Measurements from ENCODE around the gene ITGA3. TPM values are rescaled to one million over a fixed set of nuclear protein-coding genes. Genes with fewer than 3 reads are reported as not detected.

ITGA3 gene
- total and polyA plus RNA-seq, 2 experiments from 2014 or later = 105 to 330 TPM

DNA sequence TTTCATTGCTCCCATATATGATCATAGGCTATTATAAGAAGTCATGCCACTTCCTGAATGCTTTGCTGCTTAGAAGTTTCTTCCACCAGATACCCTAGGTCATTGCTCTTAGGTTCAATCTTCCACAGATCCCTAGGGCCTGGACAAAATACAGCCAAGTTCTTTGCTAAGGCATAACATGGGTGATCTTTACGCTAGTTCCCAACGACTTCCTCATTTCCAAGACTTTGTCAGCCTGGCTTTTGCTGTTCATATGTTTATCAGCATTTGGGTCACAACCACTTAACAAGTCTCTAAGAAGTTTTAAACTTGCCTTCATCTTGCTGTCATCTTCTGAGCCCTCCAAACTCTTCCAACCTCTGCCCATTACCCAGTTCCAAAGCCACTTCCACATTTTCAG is 40.8 kb upstream of the ITGA3 start:
- H3K27me3 ChIP-seq (replicated peaks; ENCODE audit: insufficient read depth) = peaks cover 5% of the 10 kb centered on the region; the same call in 1 of the 2 replicates
- TF ChIP-seq EZH2 (IDR thresholded peaks at IDR 0.05; ENCODE audit: insufficient read depth, poor library complexity, severe bottlenecking) (no peak), EZH2phosphoT487 (IDR thresholded peaks at IDR 0.05; ENCODE audit: insufficient read depth, low read depth) (no peak)

DNA sequence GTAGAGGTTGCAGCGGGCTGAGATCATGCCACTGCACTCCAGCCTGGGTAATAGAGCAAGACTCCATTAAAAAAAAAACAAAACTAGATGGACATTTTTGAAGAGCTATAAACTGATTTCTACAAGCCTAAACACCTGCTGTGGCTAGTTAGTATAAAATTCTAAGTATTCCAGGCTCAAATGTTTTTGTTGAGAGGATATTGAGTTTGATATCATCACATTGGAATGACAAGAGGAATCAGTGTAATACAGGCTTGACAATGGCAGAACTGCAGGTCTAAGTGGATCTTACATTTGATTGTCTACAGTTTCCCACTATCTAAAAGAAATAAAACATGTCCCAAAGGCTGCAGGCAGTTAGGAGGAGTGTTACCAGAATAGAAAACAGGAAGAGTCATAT is 37.0 kb upstream of the ITGA3 start:
- Histone ChIP-seq H3K4me3 (no peak overlapping the region), H3K9me3 (ENCODE audit: low read depth) (no peaks in the 10 kb centered on the region), H3K4me2 (ENCODE audit: unreplicated experiment) (no peak overlapping the region), H3K4me1 (ENCODE audit: insufficient read depth) (no peaks in the 10 kb centered on the region; the same call in 1 of the 2 replicates), H3K27ac (no peak overlapping the region), H3K9me2 (ENCODE audit: insufficient read depth) (no peaks in the 10 kb centered on the region), H3K79me2 (ENCODE audit: insufficient read depth) (no peaks in the 10 kb centered on the region), H3K36me3 (ENCODE audit: low read depth) (no peaks in the 10 kb centered on the region), H3F3A (ENCODE audit: insufficient read depth) (peaks cover 8% of the 10 kb centered on the region), H2AFZ (no peak overlapping the region), H4K20me1 (ENCODE audit: insufficient read depth) (no peaks in the 10 kb centered on the region), H3K27me3 (replicated peaks; ENCODE audit: insufficient read depth) (no peaks in the 10 kb centered on the region), H3K9ac (no peak overlapping the region)
- DNase-seq = no peak
- TF ChIP-seq EZH2 (IDR thresholded peaks at IDR 0.05; ENCODE audit: insufficient read depth, poor library complexity, severe bottlenecking) (no peak), EZH2phosphoT487 (IDR thresholded peaks at IDR 0.05; ENCODE audit: insufficient read depth, low read depth) (no peak)
- in situ Hi-C loops (cut with MboI) = no loop called here
- 50 to 65% methylated on average over 1 of the region's 1 CpG for WGBS, 2 experiments (ENCODE audit: low coverage in 1 of 2, low lambda C conversion rate in 2 of 2, missing lambda C conversion rate in 2 of 2)

More for the DNA sequence above, 40.8 kb upstream of the ITGA3 start:
- in situ Hi-C loops (cut with MboI) = no loop called here
- Histone ChIP-seq H3K4me3 (no peak overlapping the region), H3K4me1 (ENCODE audit: insufficient read depth) (no peaks in the 10 kb centered on the region; the same call in 1 of the 2 replicates), H3K9ac (no peak overlapping the region), H4K20me1 (ENCODE audit: insufficient read depth) (no peaks in the 10 kb centered on the region), H3K36me3 (ENCODE audit: low read depth) (no peaks in the 10 kb centered on the region), H3K4me2 (ENCODE audit: unreplicated experiment) (no peak overlapping the region), H3F3A (ENCODE audit: insufficient read depth) (no peaks in the 10 kb centered on the region), H3K9me3 (ENCODE audit: low read depth) (no peaks in the 10 kb centered on the region), H3K27ac (no peak overlapping the region), H2AFZ (no peak overlapping the region), H3K79me2 (ENCODE audit: insufficient read depth) (no peaks in the 10 kb centered on the region), H3K9me2 (ENCODE audit: insufficient read depth) (no peaks in the 10 kb centered on the region)
- DNase-seq = no peak
- 83 to 86% methylated on average over 2 of the region's 2 CpGs for WGBS, 2 experiments (ENCODE audit: low coverage in 1 of 2, low lambda C conversion rate in 2 of 2, missing lambda C conversion rate in 2 of 2)

DNA sequence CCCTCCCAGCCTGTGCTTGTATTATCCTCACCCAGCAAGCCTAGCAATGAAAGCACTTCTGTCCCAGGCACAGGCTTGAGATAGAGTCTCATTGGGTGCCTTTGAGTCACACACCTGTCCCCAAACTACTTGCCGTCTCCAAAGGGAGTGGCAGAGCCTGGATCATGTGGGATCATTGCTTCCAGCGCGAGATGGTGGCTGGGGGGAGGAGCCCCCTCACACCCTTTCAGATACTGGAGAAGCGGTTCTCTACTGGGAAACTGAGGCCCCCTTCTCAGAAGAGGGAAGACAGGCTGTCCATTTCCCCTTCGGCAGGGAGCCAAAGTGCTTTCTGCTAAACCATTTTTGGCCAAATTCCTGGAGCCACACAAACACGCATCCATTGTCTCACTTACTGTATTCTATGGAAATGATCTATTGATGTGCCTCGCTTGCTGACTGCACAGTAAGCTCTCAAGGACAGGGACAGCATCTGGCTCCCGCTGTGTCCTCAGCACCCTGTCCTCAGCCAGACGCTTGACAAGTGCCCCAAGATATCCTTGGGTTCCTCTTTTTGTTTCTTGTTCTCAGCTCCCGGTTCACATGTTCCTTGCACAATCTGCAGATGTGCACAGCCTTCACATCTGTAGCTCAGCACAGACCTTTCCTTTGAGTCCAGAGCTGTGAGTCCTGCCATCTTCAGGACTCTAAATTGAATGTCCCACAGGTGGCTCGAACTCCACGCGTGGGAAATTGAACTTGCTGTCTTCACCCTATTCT is 34.9 kb upstream of the ITGA3 start:
- H4K20me1 ChIP-seq (ENCODE audit: insufficient read depth) = no peaks in the 10 kb centered on the region
- no peaks in the 10 kb centered on the region for H3K9me2 ChIP-seq (ENCODE audit: insufficient read depth)
- H3K9ac ChIP-seq = no peak overlapping the region
- H3K79me2 ChIP-seq (ENCODE audit: insufficient read depth) = no peaks in the 10 kb centered on the region
- no peak overlapping the region for H3K4me2 ChIP-seq (ENCODE audit: unreplicated experiment)
- no peak for TF ChIP-seq EZH2 (IDR thresholded peaks at IDR 0.05; ENCODE audit: insufficient read depth, poor library complexity, severe bottlenecking)
- TF ChIP-seq EZH2phosphoT487 (IDR thresholded peaks at IDR 0.05; ENCODE audit: insufficient read depth, low read depth) = no peak
- in situ Hi-C loops (cut with MboI) = loop anchor here (10.0 kb wide), 1 partner anchor 64 kb away; no protein-coding TSS in a partner anchor
- no peaks in the 10 kb centered on the region for H3K36me3 ChIP-seq (ENCODE audit: low read depth)
- H2AFZ ChIP-seq = no peak overlapping the region
- H3K27me3 ChIP-seq (replicated peaks; ENCODE audit: insufficient read depth) = no peaks in the 10 kb centered on the region
- H3F3A ChIP-seq (ENCODE audit: insufficient read depth) = peaks cover 14% of the 10 kb centered on the region
- 51 to 55% methylated on average over 12 to 13 of the region's 13 CpGs for WGBS, 2 experiments (ENCODE audit: low coverage in 1 of 2, low lambda C conversion rate in 2 of 2, missing lambda C conversion rate in 2 of 2)
- no peaks in the 10 kb centered on the region for H3K9me3 ChIP-seq (ENCODE audit: low read depth)
- no peak overlapping the region for H3K27ac ChIP-seq
- DNase-seq = no peak
- H3K4me1 ChIP-seq (ENCODE audit: insufficient read depth) = no peaks in the 10 kb centered on the region; the same call in 1 of the 2 replicates
- no peak overlapping the region for H3K4me3 ChIP-seq

DNA sequence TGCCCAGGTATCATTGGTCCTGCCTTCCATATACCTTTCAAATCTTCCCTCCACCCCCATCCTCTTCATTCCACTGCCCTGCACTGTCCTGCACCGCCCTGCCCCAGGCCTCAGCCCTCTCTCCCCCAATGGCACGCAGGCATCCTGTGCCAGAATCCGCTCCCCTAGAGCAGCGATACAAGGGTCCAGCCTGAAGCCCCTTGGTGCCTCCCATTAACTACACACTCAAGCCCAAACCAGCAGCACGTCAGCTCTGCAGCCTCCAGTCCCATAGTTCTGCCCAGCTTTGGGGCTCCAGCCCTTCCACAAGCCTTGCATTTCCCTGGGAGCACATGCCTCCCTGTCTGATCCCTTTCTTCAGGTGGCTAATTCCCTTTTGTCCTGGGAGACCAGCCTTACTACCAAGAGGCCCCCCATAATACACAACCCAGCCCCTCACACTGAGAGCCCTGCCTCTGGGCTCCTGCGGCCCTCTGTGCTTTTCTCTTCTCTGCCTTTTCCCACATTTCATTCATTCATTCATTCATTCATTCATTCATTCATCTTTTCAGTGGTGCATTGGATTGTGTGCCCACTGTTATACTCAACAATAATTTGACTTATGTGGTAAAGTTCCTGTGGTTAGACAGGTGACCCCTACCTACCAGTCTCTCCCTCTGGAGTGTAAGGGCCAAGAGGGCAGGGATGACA is 34.1 kb upstream of the ITGA3 start:
- no peak overlapping the region for H3K9ac ChIP-seq
- H3K27me3 ChIP-seq (replicated peaks; ENCODE audit: insufficient read depth) = no peaks in the 10 kb centered on the region
- H2AFZ ChIP-seq = no peak overlapping the region
- peaks cover 3% of the 10 kb centered on the region; the same call in 1 of the 2 replicates for H3K4me1 ChIP-seq (ENCODE audit: insufficient read depth)
- H3K9me2 ChIP-seq (ENCODE audit: insufficient read depth) = no peaks in the 10 kb centered on the region
- H3K79me2 ChIP-seq (ENCODE audit: insufficient read depth) = no peaks in the 10 kb centered on the region
- H3F3A ChIP-seq (ENCODE audit: insufficient read depth) = peaks cover 14% of the 10 kb centered on the region
- in situ Hi-C loops (cut with MboI) = loop anchor here (10.0 kb wide), 1 partner anchor 63 kb away; no protein-coding TSS in a partner anchor
- DNase-seq = no peak
- no peak overlapping the region for H3K27ac ChIP-seq
- no peak overlapping the region for H3K4me2 ChIP-seq (ENCODE audit: unreplicated experiment)
- no peak overlapping the region for H3K4me3 ChIP-seq
- WGBS, 2 experiments (ENCODE audit: low coverage in 1 of 2, low lambda C conversion rate in 2 of 2, missing lambda C conversion rate in 2 of 2) = 82 to 84% methylated on average over 6 of the region's 6 CpGs
- H4K20me1 ChIP-seq (ENCODE audit: insufficient read depth) = no peaks in the 10 kb centered on the region
- no peaks in the 10 kb centered on the region for H3K36me3 ChIP-seq (ENCODE audit: low read depth)
- H3K9me3 ChIP-seq (ENCODE audit: low read depth) = no peaks in the 10 kb centered on the region
- TF ChIP-seq EZH2 (IDR thresholded peaks at IDR 0.05; ENCODE audit: insufficient read depth, poor library complexity, severe bottlenecking) (no peak), EZH2phosphoT487 (IDR thresholded peaks at IDR 0.05; ENCODE audit: insufficient read depth, low read depth) (no peak)
